Liver (tissue), 9 donors: ENCODE data around the gene TIGD2. TPM values are rescaled to one million over a fixed set of nuclear protein-coding genes. Genes with fewer than 3 reads are reported as not detected.
A peak's percentile ranks its signal among the peaks of the same experiment; 100 is the strongest.

ENCODE experiments used
- DNase-seq: peaks from one replicate; pipeline ENCODE4 v3.0.0-alpha.2; 2017; ENCODE audit warnings: low spot score
- H3K27ac ChIP-seq, 2 donors: one replicate each; pipeline ENCODE4 v1.7.0; 2013; ENCODE audit warnings: inconsistent platforms in 2 of 2, low read length in 2 of 2, control low read depth in 1 of 2, low read depth in 1 of 2, mild to moderate bottlenecking in 1 of 2
- H3K27me3 ChIP-seq, 4 donors: one replicate each; pipeline versions ENCODE4 v1.6.1 to v1.7.0; 2013; ENCODE audit warnings: low read length in 3 of 4, inconsistent platforms in 1 of 4, mild to moderate bottlenecking in 1 of 4, moderate library complexity in 1 of 4; ENCODE audit not compliant: control insufficient read depth in 4 of 4, insufficient read depth in 4 of 4
- H3K36me3 ChIP-seq, 4 donors: one replicate each; pipeline versions ENCODE4 v1.6.1 to v1.7.0; 2013; ENCODE audit warnings: low read length in 3 of 4, mild to moderate bottlenecking in 3 of 4, low read depth in 1 of 4, moderate library complexity in 1 of 4; ENCODE audit not compliant: control insufficient read depth in 4 of 4, insufficient read depth in 3 of 4
- H3K4me1 ChIP-seq, 4 donors: one replicate each; pipeline versions ENCODE4 v1.6.1 to v1.7.0; 2013; ENCODE audit warnings: low read length in 3 of 4, mild to moderate bottlenecking in 3 of 4, moderate library complexity in 1 of 4; ENCODE audit not compliant: control insufficient read depth in 4 of 4, insufficient read depth in 4 of 4
- H3K4me3 ChIP-seq, 3 donors: one replicate each; pipeline versions ENCODE4 v1.6.1 to v1.7.0; 2013; ENCODE audit warnings: low read length in 3 of 3, control low read depth in 1 of 3, low read depth in 1 of 3, mild to moderate bottlenecking in 1 of 3
- H3K9ac ChIP-seq, 2 donors: one replicate each; pipeline ENCODE4 v1.7.0; 2013; ENCODE audit warnings: low read length in 2 of 2, mild to moderate bottlenecking in 2 of 2, moderate library complexity in 2 of 2, control low read depth in 1 of 2, low read depth in 1 of 2
- H3K9me3 ChIP-seq, 4 donors: one replicate each; pipeline versions ENCODE4 v1.6.1 to v1.7.0; 2013; ENCODE audit warnings: low read length in 3 of 4; ENCODE audit not compliant: control insufficient read depth in 4 of 4
- CTCF ChIP-seq: fragments of 150-350 bp; IDR thresholded peaks from 2 replicates; pipeline ENCODE4 v1.5.1; 2017; ENCODE audit warnings: improper control_type of control experiment, low read depth, low read length; ENCODE audit not compliant: missing input control
- EGR1 ChIP-seq, 2 donors: IDR thresholded peaks; 2 replicates each; pipeline ENCODE4 v1.6.1; 2016 to 2018; ENCODE audit warnings: antibody characterized with exemption in 2 of 2, low read depth in 2 of 2
- FOXA1 ChIP-seq: IDR thresholded peaks from 2 replicates; pipeline ENCODE4 v1.6.1; 2016; ENCODE audit warnings: antibody characterized with exemption
- FOXA2 ChIP-seq: IDR thresholded peaks from 2 replicates; pipeline ENCODE4 v1.6.1; 2016; ENCODE audit warnings: antibody characterized with exemption
- GABPA ChIP-seq, 2 donors: IDR thresholded peaks in 1 of 2; conservative IDR thresholded peaks in 1 of 2; 2 replicates each; pipeline ENCODE4 v1.6.1; 2016; ENCODE audit warnings: antibody characterized with exemption in 2 of 2, mild to moderate bottlenecking in 1 of 2, moderate library complexity in 1 of 2
- HNF4A ChIP-seq, 2 donors: conservative IDR thresholded peaks; 2 replicates each; pipeline ENCODE4 v1.6.1; 2016; ENCODE audit warnings: antibody characterized with exemption in 2 of 2, mild to moderate bottlenecking in 2 of 2
- HNF4G ChIP-seq: IDR thresholded peaks from 2 replicates; pipeline ENCODE4 v1.6.1; 2016; ENCODE audit warnings: antibody characterized with exemption
- JUND ChIP-seq, 2 donors: IDR thresholded peaks; 2 replicates each; pipeline ENCODE4 v1.6.1; 2016; ENCODE audit warnings: antibody characterized with exemption in 2 of 2
- MAX ChIP-seq: IDR thresholded peaks from 2 replicates; pipeline ENCODE4 v1.6.1; 2016; ENCODE audit warnings: antibody characterized with exemption
- NR2F2 ChIP-seq: IDR thresholded peaks from 2 replicates; pipeline ENCODE4 v1.6.1; 2016; ENCODE audit warnings: antibody characterized with exemption
- RAD21 ChIP-seq, 2 donors: IDR thresholded peaks; 2 replicates each; pipeline ENCODE4 v1.6.1; 2016; ENCODE audit warnings: antibody characterized with exemption in 2 of 2, mild to moderate bottlenecking in 2 of 2
- REST ChIP-seq: IDR thresholded peaks from 2 replicates; pipeline ENCODE4 v1.6.1; 2016; ENCODE audit warnings: antibody characterized with exemption, mild to moderate bottlenecking
- RXRA ChIP-seq, 2 donors: IDR thresholded peaks; 2 replicates each; pipeline ENCODE4 v1.6.1; 2017 to 2018; ENCODE audit warnings: antibody characterized with exemption in 2 of 2, mild to moderate bottlenecking in 1 of 2
- SP1 ChIP-seq: IDR thresholded peaks from 2 replicates; pipeline ENCODE4 v1.6.1; 2018; ENCODE audit warnings: antibody characterized with exemption, mild to moderate bottlenecking
- TAF1 ChIP-seq: conservative IDR thresholded peaks from 2 replicates; pipeline ENCODE4 v1.6.1; 2016; ENCODE audit warnings: antibody characterized with exemption, mild to moderate bottlenecking
- YY1 ChIP-seq: IDR thresholded peaks from 2 replicates; pipeline ENCODE4 v1.6.1; 2016; ENCODE audit warnings: antibody characterized with exemption, mild to moderate bottlenecking
- WGBS: extraction: QIAGEN DNeasy Blood & Tissue Kit; methylation state at CpG from one replicate; pipeline ENCODE4 v1.1.7; 2013; 5-methylcytosine and 5-hydroxymethylcytosine counted together
- polyA plus RNA-seq, 2 donors: library from polyadenylated mRNA; stranded (reverse) in 1 of 2; unstranded in 1 of 2; fragments of 200-250 nt in 1 of 2; fragments of >200 nt in 1 of 2; fragmentation: Nextera tagmentation in 1 of 2; extraction: Ambion mirVana in 1 of 2; gene quantifications; one replicate each; pipeline versions ENCODE4 v1.2.1 to v1.2.3, GENCODE V29; 2013 to 2015
- total RNA-seq, 2 donors: library from RNA; depleted of rRNA; stranded (reverse); fragments of >200 nt; gene quantifications; one replicate each; pipeline ENCODE4 v1.2.3, GENCODE V29; 2014
- TF ChIP-seq, protein P1 (sequence below): IDR thresholded peaks from 2 replicates; pipeline ENCODE4 v1.6.1; 2016; ENCODE audit warnings: antibody characterized with exemption
- TF ChIP-seq, protein P2 (sequence below): IDR thresholded peaks from 2 replicates; pipeline ENCODE4 v1.6.1; 2016; ENCODE audit warnings: antibody characterized with exemption
- donor health status: healthy.
- donor health status: healthy.
- donor health status: healthy.
- donor health status: healthy.
- donor health status: healthy.

TIGD2 gene
- total and polyA plus RNA-seq, 4 donors, result 6.4 to 21.7 (median 9.8) TPM

GRCh38 chr4:89113415-89113814 lies 2.1 kb downstream of the TIGD2 start:
- Histone ChIP-seq H3K27me3 (no peaks in the 10 kb centered on the region), H3K4me3 (peak overlapping the region; percentile 85 to 91 (median 87)), H3K4me1 (peaks cover 6 to 64% (median 45%) of the 10 kb centered on the region in 4 donors), H3K9ac (no peak overlapping the region), H3K36me3 (no peaks in the 10 kb centered on the region), H3K9me3 (no peaks in the 10 kb centered on the region), H3K27ac (peak overlapping the region; percentile 98)
- DNase-seq, result no peak
- TF ChIP-seq RXRA (IDR thresholded peaks at IDR 0.05) (peak; percentile 91 to 96), YY1 (peak; percentile 77), HNF4G (peak; percentile 80), SP1 (peak; percentile 84), CTCF (no peak), FOXA2 (peak; percentile 61), TAF1 (peak; percentile 37), NR2F2 (peak; percentile 34), MAX (peak; percentile 72), RAD21 (IDR thresholded peaks at IDR 0.05) (peak in 1 of 2 donors; percentile 32), JUND (IDR thresholded peaks at IDR 0.05) (peak; percentile 63 to 77), REST (peak; percentile 55), HNF4A (conservative IDR thresholded peaks at IDR 0.05) (peak; percentile 94 to 95), EGR1 (IDR thresholded peaks at IDR 0.05; ENCODE audit: low read depth in 2 of 2) (peak in 1 of 2 donors; percentile 79), GABPA (IDR thresholded peaks at IDR 0.05 in 1 of 2, conservative IDR thresholded peaks at IDR 0.05 in 1 of 2) (peak in 1 of 2 donors; percentile 49), FOXA1 (peak; percentile 55)
- TF ChIP-seq, protein P1, sequence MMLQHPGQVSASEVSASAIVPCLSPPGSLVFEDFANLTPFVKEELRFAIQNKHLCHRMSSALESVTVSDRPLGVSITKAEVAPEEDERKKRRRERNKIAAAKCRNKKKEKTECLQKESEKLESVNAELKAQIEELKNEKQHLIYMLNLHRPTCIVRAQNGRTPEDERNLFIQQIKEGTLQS, result peak; percentile 7
- TF ChIP-seq, protein P2, sequence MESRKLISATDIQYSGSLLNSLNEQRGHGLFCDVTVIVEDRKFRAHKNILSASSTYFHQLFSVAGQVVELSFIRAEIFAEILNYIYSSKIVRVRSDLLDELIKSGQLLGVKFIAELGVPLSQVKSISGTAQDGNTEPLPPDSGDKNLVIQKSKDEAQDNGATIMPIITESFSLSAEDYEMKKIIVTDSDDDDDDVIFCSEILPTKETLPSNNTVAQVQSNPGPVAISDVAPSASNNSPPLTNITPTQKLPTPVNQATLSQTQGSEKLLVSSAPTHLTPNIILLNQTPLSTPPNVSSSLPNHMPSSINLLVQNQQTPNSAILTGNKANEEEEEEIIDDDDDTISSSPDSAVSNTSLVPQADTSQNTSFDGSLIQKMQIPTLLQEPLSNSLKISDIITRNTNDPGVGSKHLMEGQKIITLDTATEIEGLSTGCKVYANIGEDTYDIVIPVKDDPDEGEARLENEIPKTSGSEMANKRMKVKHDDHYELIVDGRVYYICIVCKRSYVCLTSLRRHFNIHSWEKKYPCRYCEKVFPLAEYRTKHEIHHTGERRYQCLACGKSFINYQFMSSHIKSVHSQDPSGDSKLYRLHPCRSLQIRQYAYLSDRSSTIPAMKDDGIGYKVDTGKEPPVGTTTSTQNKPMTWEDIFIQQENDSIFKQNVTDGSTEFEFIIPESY, result peak; percentile 70
- WGBS, result 38% methylated on average over 2 of the region's 2 CpGs
